Measurements from ENCODE around the gene FBXO17.

DNA sequence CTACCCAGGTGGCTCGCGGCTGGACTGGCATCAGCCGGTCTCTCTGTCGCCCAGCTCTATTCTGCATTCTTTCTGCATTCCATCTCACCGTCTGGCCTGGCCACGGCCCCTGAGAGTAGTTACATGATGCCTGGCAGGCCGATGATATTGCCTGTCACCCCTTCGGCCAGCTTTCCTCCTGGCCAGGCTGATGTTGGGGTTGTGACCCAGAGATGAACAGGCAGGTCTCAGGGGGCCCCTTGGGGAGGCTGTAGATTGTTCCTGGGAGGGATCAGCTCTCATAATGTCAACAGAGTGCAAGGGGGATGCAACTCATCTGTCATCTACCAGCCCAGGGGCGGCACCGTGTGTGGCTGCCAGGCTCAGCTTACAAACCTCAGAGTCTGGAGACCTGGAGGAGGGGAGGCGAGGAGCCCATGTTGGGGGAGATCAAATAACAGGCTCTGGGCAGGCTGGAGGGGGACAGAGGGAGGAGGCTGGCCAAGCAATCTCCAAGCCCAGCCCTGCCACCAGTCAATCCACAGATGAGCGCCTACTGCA is 13.6 kb upstream of the FBXO17 start:
- no peak for TF ChIP-seq POLR2A (IDR thresholded peaks at IDR 0.05)
- TF ChIP-seq, protein P1, sequence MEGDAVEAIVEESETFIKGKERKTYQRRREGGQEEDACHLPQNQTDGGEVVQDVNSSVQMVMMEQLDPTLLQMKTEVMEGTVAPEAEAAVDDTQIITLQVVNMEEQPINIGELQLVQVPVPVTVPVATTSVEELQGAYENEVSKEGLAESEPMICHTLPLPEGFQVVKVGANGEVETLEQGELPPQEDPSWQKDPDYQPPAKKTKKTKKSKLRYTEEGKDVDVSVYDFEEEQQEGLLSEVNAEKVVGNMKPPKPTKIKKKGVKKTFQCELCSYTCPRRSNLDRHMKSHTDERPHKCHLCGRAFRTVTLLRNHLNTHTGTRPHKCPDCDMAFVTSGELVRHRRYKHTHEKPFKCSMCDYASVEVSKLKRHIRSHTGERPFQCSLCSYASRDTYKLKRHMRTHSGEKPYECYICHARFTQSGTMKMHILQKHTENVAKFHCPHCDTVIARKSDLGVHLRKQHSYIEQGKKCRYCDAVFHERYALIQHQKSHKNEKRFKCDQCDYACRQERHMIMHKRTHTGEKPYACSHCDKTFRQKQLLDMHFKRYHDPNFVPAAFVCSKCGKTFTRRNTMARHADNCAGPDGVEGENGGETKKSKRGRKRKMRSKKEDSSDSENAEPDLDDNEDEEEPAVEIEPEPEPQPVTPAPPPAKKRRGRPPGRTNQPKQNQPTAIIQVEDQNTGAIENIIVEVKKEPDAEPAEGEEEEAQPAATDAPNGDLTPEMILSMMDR (IDR thresholded peaks at IDR 0.05), result no peak
